ENCODE measurements around the gene TRIM44.

TRIM44 gene

DNA sequence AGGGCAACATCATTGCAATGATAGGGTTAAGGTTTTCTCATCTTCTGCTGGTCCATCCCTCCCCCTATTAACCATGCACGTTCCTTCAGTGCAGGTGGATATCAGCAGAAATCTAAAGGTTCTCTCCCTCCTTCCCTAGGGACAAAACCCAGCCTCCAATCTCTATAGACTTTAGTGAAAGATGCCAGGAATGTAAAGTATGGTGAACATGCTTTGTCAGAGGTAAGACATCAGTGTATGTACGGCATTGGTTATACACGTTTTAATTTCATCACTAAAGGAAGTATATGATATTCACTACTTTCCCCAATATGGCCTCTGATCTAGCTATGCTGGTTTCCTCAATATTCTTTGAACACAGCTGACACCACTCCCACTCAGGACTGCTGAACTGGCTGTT is 200.1 kb downstream of the TRIM44 start:
- Histone ChIP-seq H3K4me3 (no peak overlapping the region), H3K27ac (no peak overlapping the region)

DNA sequence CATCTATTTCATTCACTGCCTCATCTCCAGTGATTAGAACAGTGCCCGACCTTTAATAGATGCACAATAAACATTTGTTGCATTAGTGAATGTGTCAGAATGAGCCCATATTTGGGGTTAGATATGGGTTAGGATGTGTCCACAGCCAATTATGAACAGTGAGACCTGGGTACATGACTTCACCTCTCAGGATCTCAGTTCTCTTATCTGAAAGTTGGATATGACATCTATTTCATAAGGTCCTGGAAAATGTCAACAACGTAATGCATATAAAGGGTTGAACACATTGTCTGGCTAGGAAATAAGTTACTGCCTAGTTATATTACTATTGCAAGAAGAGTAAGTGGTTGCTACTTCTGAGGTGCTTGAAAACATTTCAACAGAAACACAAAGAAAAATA is 201.6 kb downstream of the TRIM44 start:
- Histone ChIP-seq H3K4me3 (no peak overlapping the region), H3K27ac (no peak overlapping the region)

DNA sequence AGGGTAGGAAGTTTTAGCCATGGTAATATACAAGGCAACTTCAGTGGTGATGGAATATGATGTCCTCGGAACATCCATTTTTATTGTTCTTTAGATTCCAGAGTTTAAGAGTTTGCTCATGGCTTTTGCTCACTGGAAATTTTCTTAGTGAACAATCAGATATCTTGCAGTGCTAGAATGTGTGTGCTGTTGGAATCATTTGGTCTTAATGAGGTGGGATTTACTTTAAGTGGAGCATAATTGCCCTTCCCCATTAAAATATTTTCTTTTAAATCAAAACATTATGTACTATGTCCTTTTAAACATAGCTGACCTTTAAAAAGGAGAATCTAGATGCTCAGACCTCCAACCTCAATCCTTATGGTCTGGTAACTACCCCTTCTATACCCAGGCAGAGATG is 204.0 kb downstream of the TRIM44 start:
- Histone ChIP-seq H3K27ac (no peak overlapping the region), H3K4me3 (no peak overlapping the region)
